GOT3 (cell line): ENCODE data around the gene CIRBP.
"Not testable (repeated sequence)": the region's sequence is repeated elsewhere in the genome, so short reads cannot be mapped to it uniquely, and the experiment has no call there.

Source experiments
- DNase-seq: peaks from one replicate; lab custom pipeline; 2025; ENCODE audit warnings: mixed read lengths; lab: John Stamatoyannopoulos, UW

Gene CIRBP

GRCh38 chr19:1309977-1310852, 41.1 kb downstream of the CIRBP start:
- no peak for DNase-seq

DNA sequence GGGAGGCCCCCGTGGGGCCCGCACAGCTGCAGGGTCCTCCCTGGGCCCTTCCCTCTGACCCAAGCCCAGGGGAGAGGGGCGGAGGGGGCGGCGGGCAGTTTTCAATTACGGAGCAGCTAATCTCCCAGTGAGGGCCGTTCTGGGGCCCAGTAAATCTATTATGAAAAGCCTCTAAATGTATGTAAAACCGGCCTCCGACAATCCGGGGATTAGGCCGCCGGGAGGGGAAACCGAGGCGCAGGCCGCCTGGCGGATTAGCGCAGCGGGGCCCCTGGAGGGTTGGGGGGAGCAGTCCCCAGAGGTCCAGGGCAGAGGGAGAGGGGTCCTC, 41.7 kb downstream of the CIRBP start:
- DNase-seq: no peak

- no peak for DNase-seq
Measured at GRCh38 chr19:1311543-1312091, 42.5 kb downstream of the CIRBP start.

GRCh38 chr19:1312767-1313694, 43.9 kb downstream of the CIRBP start:
- DNase-seq: no peak

- DNase-seq: no peak
Measured at GRCh38 chr19:1313695-1314613, 44.8 kb downstream of the CIRBP start.

GRCh38 chr19:1315470-1316166, 46.5 kb downstream of the CIRBP start:
- DNase-seq: no peak

GRCh38 chr19:1316466-1316865, 47.3 kb downstream of the CIRBP start:
- DNase-seq: no peak

DNA sequence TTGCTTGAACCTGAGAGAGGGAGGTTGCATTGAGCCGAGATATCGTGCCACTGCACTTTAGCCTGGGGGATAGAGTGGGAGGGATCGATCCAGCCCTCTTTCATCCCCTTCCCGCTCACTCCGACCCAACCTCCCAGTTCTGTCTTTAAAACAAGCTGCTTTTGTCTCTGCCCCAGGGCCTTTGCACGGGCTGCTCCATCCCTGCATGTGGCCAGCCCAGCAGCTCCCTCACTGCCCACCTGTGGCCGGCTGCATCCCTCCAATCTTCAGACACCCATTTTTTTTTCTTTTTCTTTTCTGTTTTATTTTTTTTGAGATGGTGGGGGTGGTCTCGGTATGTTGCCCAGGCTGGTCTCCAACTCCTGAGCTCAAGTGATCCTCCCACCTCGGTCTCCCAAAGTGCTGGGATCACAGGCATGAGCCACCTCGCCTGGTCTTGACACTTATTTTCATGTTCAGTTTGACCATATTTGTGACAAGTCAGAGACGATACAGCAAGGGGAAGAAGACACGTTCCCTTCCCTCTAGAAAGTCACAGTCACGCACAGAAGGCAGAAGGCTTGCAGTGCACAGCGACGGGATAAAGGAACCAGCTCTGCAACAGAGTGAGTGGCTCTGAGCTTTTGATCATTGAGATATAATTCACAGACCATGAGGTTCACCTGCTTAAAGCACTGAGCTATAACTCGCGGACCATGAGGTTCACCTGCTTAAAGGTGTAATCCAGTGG, 48.3 kb downstream of the CIRBP start:
- no peak for DNase-seq

DNA sequence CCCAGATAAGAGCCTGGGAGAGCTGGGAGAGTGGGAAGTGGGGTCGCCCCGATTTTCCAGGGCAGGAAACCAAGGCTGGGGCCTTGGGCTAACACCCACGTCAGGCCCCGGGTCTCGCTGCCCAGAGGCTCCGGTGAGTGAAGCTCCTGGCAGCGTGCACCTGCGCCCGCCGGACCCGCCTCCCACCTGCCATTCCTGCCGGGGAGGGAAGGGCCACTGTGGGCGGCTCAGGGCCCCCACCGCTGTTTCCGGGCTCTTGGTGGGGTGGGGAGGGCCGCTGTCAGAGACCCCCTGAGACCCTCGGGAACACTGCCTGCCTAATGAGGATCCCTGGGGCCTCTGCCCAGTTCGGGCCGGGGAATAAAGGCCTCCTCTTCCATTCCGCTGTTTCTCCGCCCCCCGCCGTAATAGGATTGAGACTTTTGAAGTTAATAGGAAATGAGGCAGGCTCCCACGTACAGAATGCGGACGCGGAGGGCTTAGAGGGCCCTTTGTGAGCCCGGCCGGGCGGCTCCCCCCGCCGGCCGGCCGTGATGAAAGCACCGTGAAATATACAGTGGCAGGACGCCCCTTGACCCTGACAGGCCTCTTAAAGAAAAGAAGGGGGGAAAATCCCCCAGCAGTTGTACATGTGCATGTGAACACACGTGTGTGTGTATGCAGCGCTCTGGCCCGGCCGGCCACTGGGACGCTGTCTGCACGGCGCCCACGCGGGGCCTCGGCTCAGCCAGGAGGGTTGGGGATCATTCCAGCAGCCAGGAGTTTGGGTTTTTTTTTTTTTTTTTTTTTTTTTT, 49.7 kb downstream of the CIRBP start:
- DNase-seq: no peak

DNA sequence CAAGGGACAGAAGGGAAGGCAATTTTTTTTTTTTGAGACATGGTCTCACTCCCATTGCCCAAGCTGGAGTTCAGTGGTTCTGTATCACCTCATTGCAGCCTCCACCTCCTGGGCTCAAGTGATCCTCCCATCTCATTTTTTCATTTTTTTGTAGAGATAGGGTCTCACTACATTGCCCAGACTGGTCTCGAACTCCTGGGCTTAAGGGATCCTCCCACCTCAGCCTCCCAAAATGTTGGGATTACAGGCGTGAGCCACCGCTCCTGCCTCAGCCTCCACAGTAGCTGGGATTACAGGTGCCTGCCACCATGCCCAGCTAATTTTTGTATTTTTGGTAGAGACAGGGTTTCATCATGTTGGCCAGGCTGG, 51.1 kb downstream of the CIRBP start:
- not testable (repeated sequence) for DNase-seq

DNA sequence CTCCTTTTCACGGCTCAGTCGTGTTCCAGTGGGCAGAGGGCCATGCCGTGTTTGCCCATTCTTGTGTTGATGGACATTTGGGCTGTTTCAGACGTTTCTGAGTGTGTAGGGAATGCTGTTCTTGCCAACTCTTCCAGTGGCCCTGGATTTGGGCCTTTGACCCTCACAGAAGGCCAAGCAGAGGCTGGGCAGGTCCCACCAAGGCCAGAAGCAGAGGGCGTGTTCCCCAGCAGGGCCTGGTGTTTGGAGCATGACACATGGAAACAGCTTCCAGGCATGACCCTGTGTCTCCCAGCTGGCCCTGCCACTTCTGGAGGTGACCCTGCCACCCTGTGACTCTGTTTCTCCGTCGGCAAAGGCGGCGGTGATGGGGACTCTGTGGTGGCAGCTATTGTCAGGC, 52.4 kb downstream of the CIRBP start:
- DNase-seq: no peak

DNA sequence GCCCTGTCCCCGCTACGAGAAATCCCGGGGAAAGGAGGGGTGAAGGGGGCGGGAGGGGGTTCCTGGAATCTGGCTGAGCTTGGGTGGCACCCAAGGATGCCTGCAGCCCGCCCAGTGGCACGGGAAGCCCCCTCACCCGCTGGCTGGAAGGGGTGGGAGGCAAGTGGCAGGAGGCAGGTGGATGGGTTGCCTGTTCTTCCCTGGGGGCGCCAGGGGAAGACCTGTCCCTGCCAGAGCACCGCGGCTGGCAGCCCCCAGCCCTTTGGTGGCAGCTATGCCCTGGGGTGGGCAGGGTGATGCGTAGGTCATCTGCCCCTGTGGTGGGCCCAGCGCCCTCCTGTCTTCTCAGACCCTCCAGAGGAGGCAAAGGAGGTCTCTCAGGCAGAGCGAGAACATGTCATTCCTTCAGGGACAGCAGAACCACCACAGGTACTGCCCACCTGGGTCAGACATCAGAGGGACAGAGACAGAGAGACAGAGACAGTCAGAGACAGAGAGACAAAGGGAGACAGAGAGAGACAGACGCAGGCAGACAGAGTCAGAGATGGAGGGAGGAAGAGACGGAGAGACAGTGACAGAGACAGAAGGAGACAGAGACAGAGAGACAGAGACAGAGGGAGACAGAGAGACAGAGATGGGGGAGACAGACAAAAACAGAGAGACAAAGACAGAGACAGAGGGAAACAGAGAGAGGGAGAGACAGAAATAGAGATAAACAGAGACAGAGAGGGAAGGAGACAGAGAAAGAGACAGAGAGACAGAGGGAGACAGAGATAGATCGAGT, 53.3 kb downstream of the CIRBP start:
- DNase-seq: no peak

DNA sequence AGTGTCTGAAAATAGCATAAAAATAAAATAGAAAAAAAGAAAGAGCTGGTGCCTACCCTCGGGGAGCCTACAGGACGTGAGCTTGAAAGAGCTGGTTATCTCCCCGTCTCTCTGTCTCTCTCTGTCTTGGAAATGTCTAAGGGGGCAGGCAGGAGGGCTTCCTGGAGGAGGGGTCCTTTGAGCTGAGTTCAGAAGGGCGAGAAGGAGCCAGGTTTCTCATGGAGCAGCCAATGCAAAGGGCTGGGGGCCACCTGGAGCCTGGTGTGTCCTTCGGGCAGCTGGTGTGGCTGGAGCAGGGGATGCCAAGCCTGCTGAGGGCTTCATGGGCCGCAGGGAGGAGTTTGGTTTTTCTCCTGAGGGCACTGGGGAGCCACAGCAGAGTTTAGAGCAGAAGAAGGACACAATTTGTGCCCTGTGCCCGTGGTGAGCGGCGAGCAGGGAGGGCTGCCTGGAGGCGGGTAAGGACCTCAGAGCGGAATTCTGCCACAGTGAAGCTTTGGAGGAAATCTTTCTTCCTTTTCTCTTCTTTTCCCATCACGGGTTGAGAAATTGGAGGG, 55.2 kb downstream of the CIRBP start:
- DNase-seq: no peak
